ENCODE results near the gene XBP1. TPM values are rescaled to one million over a fixed set of nuclear protein-coding genes. Genes with fewer than 3 reads are reported as not detected.
A peak's percentile ranks its signal among the peaks of the same experiment; 100 is the strongest.

Gene XBP1
- total and polyA plus RNA-seq, 12 donors: 31.2 to 393 (median 150) TPM

- Histone ChIP-seq H3K4me1 (replicated peaks in 1 of 2) (peaks cover 20 to 24% of the 10 kb centered on the region in 2 donors), H3K27me3 (no peaks in the 10 kb centered on the region), H3K9me3 (replicated peaks in 1 of 3) (no peaks in the 10 kb centered on the region), H3K27ac (no peak overlapping the region), H3K36me3 (replicated peaks in 1 of 2) (no peaks in the 10 kb centered on the region), H3K4me3 (no peak overlapping the region)
- WGBS, 4 donors: 87 to 100% (median 90%) methylated on average over 1 of the region's 1 CpG
- intact Hi-C loops (cut with DNase I): no loop called here
- DNase-seq: no peak
- TF ChIP-seq CTCF (IDR thresholded peaks at IDR 0.05): no peak
- TF ChIP-seq POLR2A (IDR thresholded peaks at IDR 0.05): no peak
Measured at GRCh38 chr22:28821452-28821851, 21.1 kb upstream of the XBP1 start.

GRCh38 chr22:28820885-28821284, 20.5 kb upstream of the XBP1 start:
- intact Hi-C loops (cut with DNase I): no loop called here

GRCh38 chr22:28819253-28820096, 19.1 kb upstream of the XBP1 start:
- no peak for DNase-seq
- intact Hi-C loops (cut with DNase I): no loop called here
- Histone ChIP-seq H3K4me1 (replicated peaks in 1 of 2) (peaks cover 20 to 28% of the 10 kb centered on the region in 2 donors), H3K4me3 (no peak overlapping the region), H3K36me3 (replicated peaks in 1 of 2) (no peaks in the 10 kb centered on the region), H3K9me3 (replicated peaks in 1 of 3) (no peaks in the 10 kb centered on the region), H3K27ac (peak overlapping the region; percentile 10 to 88 (median 76)), H3K27me3 (no peaks in the 10 kb centered on the region)
- TF ChIP-seq POLR2A (IDR thresholded peaks at IDR 0.05): no peak
- WGBS, 4 donors: 68 to 84% (median 75%) methylated on average over 5 of the region's 5 CpGs

More at GRCh38 chr22:28820885-28821284, 20.5 kb upstream of the XBP1 start:
- H3K27me3 ChIP-seq: no peaks in the 10 kb centered on the region
- 96 to 98% (median 96%) methylated on average over 2 of the region's 2 CpGs for WGBS, 4 donors
- no peak overlapping the region for H3K27ac ChIP-seq
- no peak for DNase-seq
- H3K9me3 ChIP-seq (replicated peaks in 1 of 3): no peaks in the 10 kb centered on the region
- H3K36me3 ChIP-seq (replicated peaks in 1 of 2): no peaks in the 10 kb centered on the region
- TF ChIP-seq CTCF (IDR thresholded peaks at IDR 0.05): no peak
- no peak for TF ChIP-seq POLR2A (IDR thresholded peaks at IDR 0.05)
- H3K4me3 ChIP-seq: no peak overlapping the region
- peaks cover 20 to 24% of the 10 kb centered on the region in 2 donors for H3K4me1 ChIP-seq (replicated peaks in 1 of 2)

GRCh38 chr22:28817919-28818859, 17.8 kb upstream of the XBP1 start:
- no peak overlapping the region for H3K4me3 ChIP-seq
- peak; percentile 62 to 85 (median 83) for DNase-seq
- H3K9me3 ChIP-seq (replicated peaks in 1 of 3): no peaks in the 10 kb centered on the region
- 56 to 69% (median 65%) methylated on average over 13 to 14 of the region's 14 CpGs for WGBS, 4 donors
- H3K27me3 ChIP-seq: no peaks in the 10 kb centered on the region
- H3K36me3 ChIP-seq (replicated peaks in 1 of 2): no peaks in the 10 kb centered on the region
- H3K4me1 ChIP-seq (replicated peaks in 1 of 2): peaks cover 30 to 36% of the 10 kb centered on the region in 2 donors
- peak in 1 of 6 experiments; percentile 1 for TF ChIP-seq CTCF (IDR thresholded peaks at IDR 0.05)
- TF ChIP-seq POLR2A (IDR thresholded peaks at IDR 0.05): peak in 1 of 2 donors; percentile 41
- peak overlapping the region; percentile 56 to 88 (median 76) for H3K27ac ChIP-seq
- intact Hi-C loops (cut with DNase I): no loop called here

Measured in adrenal gland (tissue), 12 donors.